HG02642 (cell line): ENCODE results near the gene CDK19.
"Not testable (repeated sequence)": the region's sequence is repeated elsewhere in the genome, so short reads cannot be mapped to it uniquely, and the experiment has no call there.

Experiments used
- ATAC-seq: cut with Tn5 transposase; IDR thresholded peaks from one replicate; pipeline ENCODE4 v1.9.1; 2021; ENCODE audit warnings: mild to moderate bottlenecking; ENCODE audit not compliant: unreplicated experiment, poor library complexity

CDK19 gene

GRCh38 chr6:110814102-110815014, 911 bp downstream of the CDK19 start:
- ATAC-seq = peak; percentile 22

DNA sequence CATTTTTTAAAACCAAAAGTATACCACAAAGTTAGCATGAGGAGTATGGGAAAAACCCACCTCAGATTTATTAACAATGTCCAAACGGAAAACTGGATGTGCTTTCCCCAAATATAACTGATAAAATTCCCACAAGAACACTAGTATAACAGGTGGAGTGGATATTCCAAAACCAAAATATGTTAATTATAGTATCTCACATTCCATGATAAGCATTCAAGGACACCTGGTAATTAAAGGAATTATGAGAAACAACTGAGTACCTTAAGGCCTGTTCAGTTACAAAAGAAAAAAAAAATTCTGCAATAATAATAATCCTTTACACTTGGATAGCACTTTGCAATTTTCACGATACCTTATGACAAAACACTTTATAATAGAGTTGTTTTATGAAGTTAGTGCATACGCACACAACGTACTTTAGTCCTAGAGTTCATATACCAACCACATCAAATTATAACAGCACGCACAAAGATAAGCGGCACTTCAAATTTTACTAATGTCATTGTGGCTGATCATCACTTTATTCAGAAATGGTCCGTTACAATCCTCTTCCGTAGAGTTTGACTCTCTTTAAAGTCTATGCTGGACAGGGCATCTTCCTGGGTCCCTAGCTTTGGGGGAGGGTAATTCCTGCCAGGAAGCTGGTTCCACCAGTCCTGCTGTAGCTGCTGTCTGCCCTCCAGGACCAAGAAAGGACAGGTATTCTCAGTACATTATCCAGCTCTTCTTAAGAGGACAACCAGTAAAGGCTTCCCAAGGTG, 1.7 kb downstream of the CDK19 start:
- ATAC-seq = no peak

GRCh38 chr6:110812719-110813118, 2.5 kb downstream of the CDK19 start:
- no peak for ATAC-seq

- no peak for ATAC-seq
These were observed 4.2 kb downstream of the CDK19 start for GRCh38 chr6:110810896-110811586.

GRCh38 chr6:110809792-110810191, 5.5 kb downstream of the CDK19 start:
- no peak for ATAC-seq

- not testable (repeated sequence) for ATAC-seq
These were observed 13.1 kb downstream of the CDK19 start for GRCh38 chr6:110802175-110802574.

- no peak for ATAC-seq
These were observed 14.5 kb downstream of the CDK19 start for GRCh38 chr6:110800839-110801196.

DNA sequence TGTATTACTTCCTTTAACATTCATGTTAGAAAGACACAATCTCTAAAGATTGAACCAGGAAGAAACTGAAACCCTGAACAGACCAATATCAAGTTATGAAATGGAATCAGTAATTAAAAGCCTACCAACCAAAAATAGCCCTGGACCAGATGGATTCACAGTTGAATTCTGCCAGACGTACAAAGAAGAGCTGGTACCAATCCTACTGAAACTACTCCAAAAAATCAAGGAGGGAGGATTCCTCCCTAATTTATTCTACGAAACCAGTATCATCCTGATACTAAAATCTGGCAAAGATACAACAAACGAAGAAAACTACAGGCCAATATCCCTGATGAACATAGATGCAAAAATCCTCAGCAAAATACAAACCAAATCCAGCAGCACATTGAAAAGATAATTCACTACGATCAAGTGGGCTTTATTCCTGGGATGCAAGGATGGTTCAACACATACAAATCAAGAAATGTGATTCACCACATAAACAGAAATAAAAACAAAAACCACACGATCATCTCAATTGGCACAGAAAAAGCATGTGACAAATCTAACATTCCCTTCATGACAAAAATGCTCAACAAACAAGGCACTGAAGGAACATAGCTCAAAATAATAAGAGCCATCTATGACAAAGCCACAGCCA, 15.0 kb downstream of the CDK19 start:
- no peak for ATAC-seq

- no peak for ATAC-seq
These were observed 15.6 kb downstream of the CDK19 start for GRCh38 chr6:110799655-110800054.

- no peak for ATAC-seq
These were observed 16.1 kb downstream of the CDK19 start for GRCh38 chr6:110799189-110799588.

- no peak for ATAC-seq
These were observed 20.0 kb downstream of the CDK19 start for GRCh38 chr6:110795271-110795670.

- no peak for ATAC-seq
These were observed 28.6 kb downstream of the CDK19 start for GRCh38 chr6:110786696-110787095.

DNA sequence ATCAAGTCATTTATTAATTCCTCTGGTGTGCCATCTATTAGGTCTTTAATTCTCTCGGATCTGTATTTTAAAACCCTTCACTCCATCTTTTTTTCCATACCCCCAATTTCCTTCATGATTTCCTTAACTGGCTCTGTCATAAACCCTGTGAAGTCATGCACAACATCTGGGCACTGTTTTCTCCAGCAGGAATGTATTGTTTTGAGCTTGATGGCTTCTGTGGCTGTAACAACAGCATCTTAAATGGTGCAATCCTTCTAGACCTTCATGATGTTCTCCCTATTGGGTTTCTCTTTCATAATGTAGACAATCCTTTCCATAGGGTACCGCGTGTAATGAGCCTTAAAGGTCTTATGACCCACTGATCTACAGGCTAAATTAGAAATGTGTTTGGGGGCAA, 29.0 kb downstream of the CDK19 start:
- no peak for ATAC-seq

- no peak for ATAC-seq
These were observed 30.7 kb downstream of the CDK19 start for GRCh38 chr6:110784610-110784979.

- no peak for ATAC-seq
These were observed 33.6 kb downstream of the CDK19 start for GRCh38 chr6:110781522-110782214.

DNA sequence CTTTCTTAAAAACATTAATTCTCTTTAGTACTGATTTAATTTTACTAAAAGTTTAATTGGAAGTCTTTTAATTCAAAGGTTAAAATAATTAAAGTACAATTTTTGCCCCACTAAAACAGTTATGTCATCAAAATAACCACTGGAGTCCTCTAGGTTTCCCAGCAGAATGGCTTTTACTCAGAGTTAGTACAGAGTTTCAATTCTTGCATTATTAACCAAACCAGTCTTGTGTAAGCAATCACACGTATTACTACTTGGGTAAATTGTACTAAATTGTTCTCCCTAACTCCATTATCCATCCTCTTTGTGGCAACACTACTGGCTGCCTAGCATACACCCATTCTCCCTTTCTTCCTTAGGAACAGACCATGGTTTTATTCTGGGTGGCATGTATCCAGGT, 36.9 kb downstream of the CDK19 start:
- no peak for ATAC-seq

DNA sequence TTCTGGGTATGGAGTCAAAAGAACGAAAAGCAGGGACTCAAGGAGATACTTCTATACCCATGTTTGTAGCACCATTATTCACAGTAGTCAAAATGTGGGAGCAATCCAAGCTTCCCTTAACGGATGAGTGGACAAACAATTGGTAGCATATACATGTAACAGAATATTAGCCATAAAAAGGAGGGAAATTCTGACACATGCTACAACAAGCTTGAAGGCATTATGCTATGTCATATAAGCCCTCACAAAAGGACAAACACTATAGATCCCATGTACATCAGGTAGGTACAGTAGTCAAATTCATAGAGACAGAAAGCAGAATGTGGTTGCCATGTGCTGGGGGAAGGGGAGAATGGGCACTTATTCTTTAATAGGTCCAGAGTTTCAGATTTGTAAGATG, 37.6 kb downstream of the CDK19 start:
- ATAC-seq = no peak

DNA sequence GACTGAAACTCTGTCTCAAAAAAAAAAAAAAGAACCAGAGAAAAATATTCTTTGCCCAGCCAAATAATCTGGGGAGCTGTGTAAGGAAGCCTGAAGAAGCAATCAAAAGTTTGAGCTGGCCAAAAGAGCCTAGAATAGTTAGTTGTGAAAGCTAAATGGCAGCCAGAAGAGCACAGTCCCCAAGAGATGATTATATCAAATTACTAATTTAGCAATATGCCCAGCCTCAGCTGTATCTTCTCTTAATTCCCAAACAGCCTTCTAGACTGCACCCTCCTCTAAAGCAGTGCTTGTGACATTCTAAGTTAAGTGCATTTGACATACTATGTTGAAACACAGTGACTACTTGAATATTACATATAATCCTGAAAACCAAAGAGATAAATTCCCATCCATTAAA, 38.9 kb downstream of the CDK19 start:
- ATAC-seq = no peak

DNA sequence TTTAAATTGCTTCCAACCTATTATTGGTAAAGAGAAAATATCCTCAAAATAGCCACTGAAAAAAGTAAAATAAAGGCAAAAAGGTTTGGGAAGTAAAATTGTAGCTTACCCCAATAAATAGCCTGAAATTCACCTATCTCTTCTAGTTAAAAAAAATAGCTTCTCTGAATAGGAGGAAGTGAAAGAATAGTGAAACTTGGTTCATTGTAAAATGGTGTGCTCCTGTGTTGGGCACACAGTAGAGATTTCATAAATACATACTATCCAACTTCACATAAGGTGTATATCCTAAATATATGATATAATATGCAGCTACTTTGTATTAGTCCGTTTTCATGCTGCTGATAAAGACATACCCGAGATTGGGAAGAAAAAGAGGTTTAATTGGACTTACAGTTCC, 45.3 kb downstream of the CDK19 start:
- no peak for ATAC-seq

DNA sequence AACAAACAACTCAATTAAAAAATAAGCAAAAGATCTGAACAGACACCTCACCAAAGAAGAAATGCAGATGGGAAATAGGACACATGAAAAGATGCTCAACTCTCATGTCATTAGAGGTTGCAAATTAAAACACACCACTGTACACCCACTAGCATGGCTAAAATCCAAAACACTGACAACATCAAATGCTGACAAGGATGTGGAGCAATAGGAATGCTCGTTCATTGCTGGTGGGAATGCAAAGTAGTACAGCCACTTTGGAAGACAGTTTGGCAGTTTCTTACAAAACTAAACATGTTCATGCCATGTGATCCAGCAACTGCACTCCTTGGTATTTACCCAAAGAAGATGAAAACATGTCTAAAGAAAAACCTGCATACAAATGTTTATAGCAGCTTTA, 47.2 kb downstream of the CDK19 start:
- no peak for ATAC-seq
